ENCODE results near the gene NEDD4L.
A peak's percentile ranks its signal among the peaks of the same experiment; 100 is the strongest.

Gene NEDD4L

GRCh38 chr18:58095655-58096054, 51.6 kb downstream of the NEDD4L start:
- no peak for DNase-seq

- DNase-seq, result no peak
These were observed 52.6 kb downstream of the NEDD4L start for GRCh38 chr18:58096658-58097057.

GRCh38 chr18:58097121-58097906, 53.3 kb downstream of the NEDD4L start:
- peak; percentile 36 for DNase-seq

GRCh38 chr18:58097907-58098166, 53.8 kb downstream of the NEDD4L start:
- no peak for DNase-seq

- DNase-seq, result no peak
These were observed 54.7 kb downstream of the NEDD4L start for GRCh38 chr18:58098706-58099105.

GRCh38 chr18:58100154-58100553, 56.1 kb downstream of the NEDD4L start:
- no peak for DNase-seq

GRCh38 chr18:58101291-58101794, 57.3 kb downstream of the NEDD4L start:
- DNase-seq, result no peak

GRCh38 chr18:58102018-58102417, 58.0 kb downstream of the NEDD4L start:
- no peak for DNase-seq

- DNase-seq, result no peak
These were observed 58.8 kb downstream of the NEDD4L start for GRCh38 chr18:58102875-58103274.

- no peak for DNase-seq
These were observed 59.4 kb downstream of the NEDD4L start for GRCh38 chr18:58103339-58103985.

GRCh38 chr18:58104096-58104495, 60.1 kb downstream of the NEDD4L start:
- no peak for DNase-seq

- DNase-seq, result no peak
These were observed 61.3 kb downstream of the NEDD4L start for GRCh38 chr18:58105206-58105887.

- DNase-seq, result no peak
These were observed 61.8 kb downstream of the NEDD4L start for GRCh38 chr18:58105888-58106260.

GRCh38 chr18:58106289-58107070, 62.5 kb downstream of the NEDD4L start:
- no peak for DNase-seq

- DNase-seq, result no peak
These were observed 65.2 kb downstream of the NEDD4L start for GRCh38 chr18:58109256-58109655.

GRCh38 chr18:58110398-58110797, 66.4 kb downstream of the NEDD4L start:
- no peak for DNase-seq

GRCh38 chr18:58112174-58112573, 68.1 kb downstream of the NEDD4L start:
- DNase-seq, result no peak

- no peak for DNase-seq
These were observed 69.3 kb downstream of the NEDD4L start for GRCh38 chr18:58113337-58113736.

- DNase-seq, result no peak
These were observed 70.7 kb downstream of the NEDD4L start for GRCh38 chr18:58114766-58115165.

GRCh38 chr18:58116818-58117217, 72.8 kb downstream of the NEDD4L start:
- no peak for DNase-seq

- DNase-seq, result peak; percentile 73
These were observed 73.9 kb downstream of the NEDD4L start for GRCh38 chr18:58117786-58118403.

- DNase-seq, result no peak
These were observed 74.5 kb downstream of the NEDD4L start for GRCh38 chr18:58118536-58118935.

- no peak for DNase-seq
These were observed 75.8 kb downstream of the NEDD4L start for GRCh38 chr18:58119819-58120218.
